ENCODE data around the gene ANKS1B.

The ANKS1B gene

GRCh38 chr12:99176871-99177270 lies 807.9 kb downstream of the ANKS1B start:
- DNase-seq (ENCODE audit: low spot score) = no peak

GRCh38 chr12:99170461-99170860 lies 814.3 kb downstream of the ANKS1B start:
- no peak for DNase-seq (ENCODE audit: low spot score)

GRCh38 chr12:99170037-99170436 lies 814.7 kb downstream of the ANKS1B start:
- DNase-seq (ENCODE audit: low spot score) = no peak

GRCh38 chr12:99157946-99158345 lies 826.8 kb downstream of the ANKS1B start:
- no peak for DNase-seq (ENCODE audit: low spot score)

- no peak for DNase-seq (ENCODE audit: low spot score)
These were observed 829.8 kb downstream of the ANKS1B start for GRCh38 chr12:99154983-99155336.

GRCh38 chr12:99154216-99154982 lies 830.3 kb downstream of the ANKS1B start:
- no peak for DNase-seq (ENCODE audit: low spot score)

GRCh38 chr12:99153293-99153692 lies 831.4 kb downstream of the ANKS1B start:
- DNase-seq (ENCODE audit: low spot score) = no peak

- DNase-seq (ENCODE audit: low spot score) = no peak
These were observed 832.4 kb downstream of the ANKS1B start for GRCh38 chr12:99152337-99152736.

GRCh38 chr12:99151744-99152143 lies 833.0 kb downstream of the ANKS1B start:
- no peak for DNase-seq (ENCODE audit: low spot score)

- DNase-seq (ENCODE audit: low spot score) = no peak
These were observed 837.6 kb downstream of the ANKS1B start for GRCh38 chr12:99147130-99147529.

- DNase-seq (ENCODE audit: low spot score) = no peak
These were observed 838.0 kb downstream of the ANKS1B start for GRCh38 chr12:99146730-99147129.

GRCh38 chr12:99146185-99146584 lies 838.6 kb downstream of the ANKS1B start:
- no peak for DNase-seq (ENCODE audit: low spot score)

GRCh38 chr12:99142651-99143050 lies 842.1 kb downstream of the ANKS1B start:
- no peak for DNase-seq (ENCODE audit: low spot score)

- no peak for DNase-seq (ENCODE audit: low spot score)
These were observed 844.6 kb downstream of the ANKS1B start for GRCh38 chr12:99140017-99140720.

- DNase-seq (ENCODE audit: low spot score) = no peak
These were observed 846.3 kb downstream of the ANKS1B start for GRCh38 chr12:99138393-99138792.

GRCh38 chr12:99137124-99137855 lies 847.4 kb downstream of the ANKS1B start:
- DNase-seq (ENCODE audit: low spot score) = no peak

- DNase-seq (ENCODE audit: low spot score) = no peak
These were observed 848.2 kb downstream of the ANKS1B start for GRCh38 chr12:99136516-99136915.

- DNase-seq (ENCODE audit: low spot score) = no peak
These were observed 849.4 kb downstream of the ANKS1B start for GRCh38 chr12:99135376-99135775.

- DNase-seq (ENCODE audit: low spot score) = no peak
These were observed 851.3 kb downstream of the ANKS1B start for GRCh38 chr12:99133401-99133800.

GRCh38 chr12:99131751-99132199 lies 853.0 kb downstream of the ANKS1B start:
- DNase-seq (ENCODE audit: low spot score) = no peak

GRCh38 chr12:99130808-99131553 lies 853.8 kb downstream of the ANKS1B start:
- DNase-seq (ENCODE audit: low spot score) = no peak

GRCh38 chr12:99128246-99128802 lies 856.4 kb downstream of the ANKS1B start:
- no peak for DNase-seq (ENCODE audit: low spot score)
